GM21390 (cell line): Measurements from ENCODE around the gene CSNK1G3.

Experiments used
- ATAC-seq: cut with Tn5 transposase; IDR thresholded peaks from one replicate; pipeline ENCODE4 v1.9.1; 2021; ENCODE audit not compliant: unreplicated experiment

CSNK1G3 gene

GRCh38 chr5:123512611-123513461 lies 859 bp downstream of the CSNK1G3 start:
- ATAC-seq = peak; percentile 22

GRCh38 chr5:123514615-123515355 lies 2.8 kb downstream of the CSNK1G3 start:
- no peak for ATAC-seq

- no peak for ATAC-seq
These were observed 3.9 kb downstream of the CSNK1G3 start for GRCh38 chr5:123515904-123516303.

- no peak for ATAC-seq
These were observed 5.5 kb downstream of the CSNK1G3 start for GRCh38 chr5:123517476-123517875.

- peak; percentile 36 for ATAC-seq
These were observed 6.1 kb downstream of the CSNK1G3 start for GRCh38 chr5:123518111-123518510.

GRCh38 chr5:123520677-123521247 lies 8.8 kb downstream of the CSNK1G3 start:
- ATAC-seq = peak; percentile 71

- no peak for ATAC-seq
These were observed 12.2 kb downstream of the CSNK1G3 start for GRCh38 chr5:123524146-123524545.

GRCh38 chr5:123527190-123527589 lies 15.2 kb downstream of the CSNK1G3 start:
- ATAC-seq = peak; percentile 62

- no peak for ATAC-seq
These were observed 16.1 kb downstream of the CSNK1G3 start for GRCh38 chr5:123528065-123528464.

- no peak for ATAC-seq
These were observed 16.9 kb downstream of the CSNK1G3 start for GRCh38 chr5:123528878-123529277.

GRCh38 chr5:123530728-123531127 lies 18.8 kb downstream of the CSNK1G3 start:
- no peak for ATAC-seq

GRCh38 chr5:123535648-123536047 lies 23.7 kb downstream of the CSNK1G3 start:
- ATAC-seq = no peak

- ATAC-seq = no peak
These were observed 25.3 kb downstream of the CSNK1G3 start for GRCh38 chr5:123537256-123537655.

GRCh38 chr5:123537845-123538244 lies 25.9 kb downstream of the CSNK1G3 start:
- no peak for ATAC-seq

- no peak for ATAC-seq
These were observed 26.9 kb downstream of the CSNK1G3 start for GRCh38 chr5:123538670-123539459.

- no peak for ATAC-seq
These were observed 28.6 kb downstream of the CSNK1G3 start for GRCh38 chr5:123540534-123540933.

- no peak for ATAC-seq
These were observed 31.5 kb downstream of the CSNK1G3 start for GRCh38 chr5:123543438-123543837.

- ATAC-seq = no peak
These were observed 33.5 kb downstream of the CSNK1G3 start for GRCh38 chr5:123545506-123545905.

GRCh38 chr5:123546657-123547056 lies 34.7 kb downstream of the CSNK1G3 start:
- no peak for ATAC-seq

- ATAC-seq = peak; percentile 97
These were observed 37.4 kb downstream of the CSNK1G3 start for GRCh38 chr5:123549256-123549904.
